Measurements from ENCODE around the gene SCARB1. TPM values are rescaled to one million over a fixed set of nuclear protein-coding genes. Genes with fewer than 3 reads are reported as not detected.

SCARB1 gene
- total RNA-seq, 1 experiment from 2014 or later, result 359 TPM

GRCh38 chr12:124837249-124837897 lies 26.3 kb downstream of the SCARB1 start:
- in situ Hi-C loops (cut with HindIII; ENCODE audit: low pct_unique_long_range_greater_than_20kb, low sequenced_read_pairs) (no loop called here), intact Hi-C loops (cut with micrococcal nuclease; ENCODE audit: unreplicated experiment) (no loop called here)
- Histone ChIP-seq H3K36me3 (ENCODE audit: control insufficient read depth, insufficient read depth, low read length) (no peaks in the 10 kb centered on the region), H3K27ac (ENCODE audit: low read length) (peak overlapping the region; percentile 75), H3K4me3 (ENCODE audit: low read depth in 2 of 2, low read length in 2 of 2) (no peak overlapping the region), H3K27me3 (ENCODE audit: control insufficient read depth, insufficient read depth, low read length) (no peaks in the 10 kb centered on the region), H3K9me3 (ENCODE audit: control insufficient read depth, insufficient read depth, low read depth, low read length) (no peaks in the 10 kb centered on the region), H3K4me1 (ENCODE audit: control insufficient read depth, insufficient read depth, low read length) (peaks cover 62% of the 10 kb centered on the region)
- CTCF ChIA-PET, result interaction anchor here (1.1 to 2.4 kb wide), 2 partner anchors 10 to 69 kb away, joined by 3 to 6 read pairs; no protein-coding TSS in a partner anchor
- no TSS peak for BruUV-seq (replicated peaks)
- POLR2A ChIA-PET, result interaction anchor here (0.6 kb wide), 1 partner anchor 297 kb away, joined by 15 read pairs; no protein-coding TSS in a partner anchor
- ATAC-seq (no peak), DNase-seq (ENCODE audit: low read depth, low spot score) (no peak)
- TF ChIP-seq POLR2AphosphoS5 (IDR thresholded peaks at IDR 0.05; ENCODE audit: low read depth, low read length) (no peak), REST (IDR thresholded peaks at IDR 0.05; ENCODE audit: insufficient read depth in 1 of 2, low read depth in 2 of 2, low read length in 1 of 2) (no peak), SIN3A (IDR thresholded peaks at IDR 0.05; ENCODE audit: borderline replicate concordance, insufficient read depth, low read depth, low read length) (no peak), TCF7L2 (IDR thresholded peaks at IDR 0.05; ENCODE audit: low read depth, low read length) (no peak)
- TF ChIP-seq, protein P1, sequence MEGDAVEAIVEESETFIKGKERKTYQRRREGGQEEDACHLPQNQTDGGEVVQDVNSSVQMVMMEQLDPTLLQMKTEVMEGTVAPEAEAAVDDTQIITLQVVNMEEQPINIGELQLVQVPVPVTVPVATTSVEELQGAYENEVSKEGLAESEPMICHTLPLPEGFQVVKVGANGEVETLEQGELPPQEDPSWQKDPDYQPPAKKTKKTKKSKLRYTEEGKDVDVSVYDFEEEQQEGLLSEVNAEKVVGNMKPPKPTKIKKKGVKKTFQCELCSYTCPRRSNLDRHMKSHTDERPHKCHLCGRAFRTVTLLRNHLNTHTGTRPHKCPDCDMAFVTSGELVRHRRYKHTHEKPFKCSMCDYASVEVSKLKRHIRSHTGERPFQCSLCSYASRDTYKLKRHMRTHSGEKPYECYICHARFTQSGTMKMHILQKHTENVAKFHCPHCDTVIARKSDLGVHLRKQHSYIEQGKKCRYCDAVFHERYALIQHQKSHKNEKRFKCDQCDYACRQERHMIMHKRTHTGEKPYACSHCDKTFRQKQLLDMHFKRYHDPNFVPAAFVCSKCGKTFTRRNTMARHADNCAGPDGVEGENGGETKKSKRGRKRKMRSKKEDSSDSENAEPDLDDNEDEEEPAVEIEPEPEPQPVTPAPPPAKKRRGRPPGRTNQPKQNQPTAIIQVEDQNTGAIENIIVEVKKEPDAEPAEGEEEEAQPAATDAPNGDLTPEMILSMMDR (IDR thresholded peaks at IDR 0.05), result no peak

- CTCF ChIA-PET, result interaction anchor here (0.5 to 2.4 kb wide), 2 partner anchors 11 to 70 kb away, joined by 3 to 6 read pairs; no protein-coding TSS in a partner anchor
- POLR2A ChIA-PET, result no interaction called here
- in situ Hi-C loops (cut with HindIII; ENCODE audit: low pct_unique_long_range_greater_than_20kb, low sequenced_read_pairs) (no loop called here), intact Hi-C loops (cut with micrococcal nuclease; ENCODE audit: unreplicated experiment) (no loop called here)
- Histone ChIP-seq H3K27me3 (ENCODE audit: control insufficient read depth, insufficient read depth, low read length) (no peaks in the 10 kb centered on the region), H3K4me3 (ENCODE audit: low read depth in 2 of 2, low read length in 2 of 2) (no peak overlapping the region), H3K4me1 (ENCODE audit: control insufficient read depth, insufficient read depth, low read length) (peaks cover 56% of the 10 kb centered on the region), H3K36me3 (ENCODE audit: control insufficient read depth, insufficient read depth, low read length) (no peaks in the 10 kb centered on the region), H3K9me3 (ENCODE audit: control insufficient read depth, insufficient read depth, low read depth, low read length) (no peaks in the 10 kb centered on the region), H3K27ac (ENCODE audit: low read length) (peak overlapping the region; percentile 75)
- no TSS peak for BruUV-seq (replicated peaks)
- TF ChIP-seq TCF7L2 (IDR thresholded peaks at IDR 0.05; ENCODE audit: low read depth, low read length) (no peak), SIN3A (IDR thresholded peaks at IDR 0.05; ENCODE audit: borderline replicate concordance, insufficient read depth, low read depth, low read length) (no peak), POLR2AphosphoS5 (IDR thresholded peaks at IDR 0.05; ENCODE audit: low read depth, low read length) (no peak), REST (IDR thresholded peaks at IDR 0.05; ENCODE audit: insufficient read depth in 1 of 2, low read depth in 2 of 2, low read length in 1 of 2) (no peak)
- TF ChIP-seq, protein P1 (IDR thresholded peaks at IDR 0.05), result no peak
- DNase-seq (ENCODE audit: low read depth, low spot score) (no peak), ATAC-seq (no peak)
Observed at GRCh38 chr12:124836759-124837158, 26.9 kb downstream of the SCARB1 start.

Data from Panc1 (cell line).